LNCAP (cell line): ENCODE results near the gene NPHP4.

Experiments used
- CTCF ChIP-seq: fragments of 450-650 bp; IDR thresholded peaks from 2 replicates; pipeline ENCODE4 v1.5.1; 2017; ENCODE audit warnings: mild to moderate bottlenecking

NPHP4 gene

GRCh38 chr1:6029351-6029750 is 37.1 kb upstream of the NPHP4 start:
- no peak for TF ChIP-seq CTCF

DNA sequence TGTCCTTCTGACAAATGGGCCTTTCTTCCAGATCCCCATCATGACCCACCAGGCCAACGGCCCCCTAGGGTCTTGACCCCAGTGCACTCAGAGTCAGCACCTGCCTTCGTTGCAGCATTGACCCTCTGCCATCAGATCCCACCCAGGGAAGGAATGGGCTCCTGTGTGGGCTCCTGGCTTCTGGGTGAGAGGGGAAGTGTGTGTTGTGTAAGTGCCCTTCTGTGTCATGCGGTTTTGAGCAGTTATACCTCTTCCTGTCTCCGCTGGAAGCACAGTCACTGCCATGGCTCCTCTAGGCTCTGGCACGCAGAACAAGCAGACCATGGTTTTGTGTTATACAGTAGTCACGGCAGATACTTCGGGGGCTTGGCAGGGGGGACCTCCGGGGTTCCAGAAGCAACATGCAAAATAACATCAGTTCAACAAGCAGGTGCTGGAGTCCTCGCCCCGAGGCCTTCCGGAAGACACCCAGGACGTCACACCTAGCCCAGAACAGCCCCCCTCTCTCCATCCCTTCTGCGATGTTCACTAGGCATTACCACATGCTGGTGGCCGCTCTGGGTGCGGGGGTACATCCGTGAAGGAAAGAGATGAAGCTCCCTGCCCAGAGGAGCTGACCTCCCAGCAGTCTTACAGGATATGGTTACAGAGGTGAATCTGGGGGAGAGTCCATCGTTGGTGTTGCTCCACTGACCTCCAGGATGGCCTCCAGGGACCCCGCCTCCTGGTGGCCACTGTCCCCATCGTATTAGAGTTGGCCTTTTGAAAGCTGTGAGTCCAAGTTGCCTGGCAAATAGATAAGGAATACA is 36.0 kb upstream of the NPHP4 start:
- no peak for TF ChIP-seq CTCF

GRCh38 chr1:6027591-6027990 is 35.4 kb upstream of the NPHP4 start:
- no peak for TF ChIP-seq CTCF

DNA sequence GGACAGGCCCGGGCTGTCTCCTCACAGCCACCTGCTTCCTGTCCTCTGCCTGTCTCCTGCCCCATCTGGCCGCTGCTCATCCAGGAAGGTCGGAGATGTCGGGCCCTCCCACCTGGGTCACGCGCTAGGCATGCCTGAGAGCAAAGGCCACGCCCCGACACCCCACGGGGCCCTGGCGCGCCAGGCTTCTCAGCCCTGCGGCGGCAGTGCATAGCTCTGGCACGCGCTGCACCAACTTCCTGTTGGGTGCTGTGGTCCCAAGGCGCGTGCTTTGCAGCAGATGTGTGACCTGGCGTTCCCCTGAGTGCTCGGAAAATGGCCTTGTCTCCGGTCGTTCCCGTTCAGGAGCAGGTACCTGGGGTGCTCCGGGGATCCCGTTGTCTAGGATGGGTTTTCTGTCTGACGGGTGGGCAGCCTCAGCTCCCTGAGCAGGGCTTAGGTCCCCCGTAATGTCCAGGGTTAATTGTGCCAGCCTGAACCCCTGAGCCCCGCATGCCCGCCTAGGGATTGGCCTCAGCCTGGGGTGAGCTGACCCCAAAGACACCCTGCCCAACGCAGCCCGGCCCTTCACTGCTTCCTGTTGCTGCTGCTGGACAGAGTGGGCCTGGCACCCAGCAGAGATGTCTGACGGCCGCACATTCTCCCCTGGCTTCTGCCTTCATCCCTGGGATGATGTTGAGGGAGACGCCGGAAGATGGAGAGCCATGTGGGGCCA is 34.0 kb upstream of the NPHP4 start:
- no peak for TF ChIP-seq CTCF

- TF ChIP-seq CTCF: no peak
Measured at GRCh38 chr1:6025269-6026094, 33.3 kb upstream of the NPHP4 start.

DNA sequence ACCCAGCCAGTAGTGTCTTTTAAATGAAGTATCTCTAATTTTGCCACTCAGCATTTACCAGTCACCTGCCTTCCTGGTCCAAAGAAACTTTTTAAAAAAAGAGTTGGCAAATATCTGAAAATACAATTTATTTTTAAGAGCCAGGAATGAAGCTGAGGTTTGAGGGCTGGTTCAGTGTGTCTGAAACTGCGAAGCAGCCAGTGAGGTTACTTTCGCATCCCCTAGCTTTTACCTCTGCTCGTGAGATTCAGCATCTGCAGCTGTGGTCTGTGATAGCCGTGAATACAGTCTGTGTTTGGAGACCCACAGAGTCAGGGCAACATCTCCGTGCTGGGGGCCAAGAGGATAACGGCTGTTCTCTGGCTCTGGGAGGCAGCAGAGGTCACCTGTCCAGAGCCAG is 32.2 kb upstream of the NPHP4 start:
- TF ChIP-seq CTCF: no peak

GRCh38 chr1:6023346-6023745 is 31.1 kb upstream of the NPHP4 start:
- TF ChIP-seq CTCF: no peak
